Astrocyte (in vitro differentiated cells and primary cell): ENCODE data around the gene DUS1L. TPM values are rescaled to one million over a fixed set of nuclear protein-coding genes. Genes with fewer than 3 reads are reported as not detected.

ENCODE experiments used
- DNase-seq: peaks from one replicate; pipeline ENCODE4 v3.0.0-alpha.2; 2010; ENCODE audit warnings: low read depth
- FAIRE-seq: peaks from 2 replicates; lab custom pipeline; 2011; peaks lifted over from hg19 to GRCh38; lab: Jason Lieb, UNC
- H2AFZ ChIP-seq: 2 replicates; pipeline ENCODE4 v1.6.0; 2012; ENCODE audit warnings: low read depth, low read length, inconsistent platforms
- H3K27ac ChIP-seq: 2 replicates; pipeline ENCODE4 v1.5.1; 2011; ENCODE audit warnings: low read depth, low read length, inconsistent platforms
- H3K27me3 ChIP-seq: 2 replicates; pipeline ENCODE4 v1.6.0; 2011; ENCODE audit warnings: low read length, inconsistent platforms; ENCODE audit not compliant: insufficient read depth
- H3K36me3 ChIP-seq: 2 replicates; pipeline ENCODE4 v1.5.1; 2011; ENCODE audit warnings: low read length, inconsistent platforms; ENCODE audit not compliant: insufficient read depth
- H3K4me1 ChIP-seq: 2 replicates; pipeline ENCODE4 v1.5.1; 2011; ENCODE audit warnings: low read length, inconsistent platforms; ENCODE audit not compliant: insufficient read depth
- H3K4me2 ChIP-seq: 2 replicates; pipeline ENCODE4 v1.6.0; 2012; ENCODE audit warnings: low read length, inconsistent platforms
- H3K4me3 ChIP-seq: 2 replicates; pipeline ENCODE4 v1.5.1; 2011; ENCODE audit warnings: low read depth, mild to moderate bottlenecking, low read length, inconsistent platforms; ENCODE audit not compliant: insufficient read depth
- H3K79me2 ChIP-seq: 2 replicates; pipeline ENCODE4 v1.6.0; 2012; ENCODE audit warnings: mild to moderate bottlenecking, low read length, inconsistent platforms; ENCODE audit not compliant: insufficient read depth
- H3K9ac ChIP-seq: 2 replicates; pipeline ENCODE4 v1.6.0; 2012; ENCODE audit warnings: mild to moderate bottlenecking, low read length, inconsistent platforms
- H3K9me3 ChIP-seq: 2 replicates; pipeline ENCODE4 v1.5.1; 2012; ENCODE audit warnings: low read depth, mild to moderate bottlenecking, low read length, inconsistent platforms; ENCODE audit not compliant: insufficient read depth
- H4K20me1 ChIP-seq: 2 replicates; pipeline ENCODE4 v1.6.0; 2012; ENCODE audit warnings: low read length, inconsistent platforms; ENCODE audit not compliant: insufficient read depth
- H3K27ac Mint-ChIP-seq: one replicate; pipeline ENCODE4 v1.8.0; 2021; ENCODE audit warnings: mild to moderate bottlenecking, mixed read lengths; ENCODE audit not compliant: unreplicated experiment
- H3K27me3 Mint-ChIP-seq: one replicate; pipeline ENCODE4 v1.8.0; 2021; ENCODE audit warnings: low read depth, mixed read lengths; ENCODE audit not compliant: unreplicated experiment
- H3K36me3 Mint-ChIP-seq: one replicate; pipeline ENCODE4 v1.8.0; 2021; ENCODE audit warnings: low read depth, mixed read lengths; ENCODE audit not compliant: unreplicated experiment
- H3K4me1 Mint-ChIP-seq: one replicate; pipeline ENCODE4 v1.8.0; 2021; ENCODE audit warnings: low read depth, mixed read lengths; ENCODE audit not compliant: unreplicated experiment
- H3K4me3 Mint-ChIP-seq: one replicate; pipeline ENCODE4 v1.8.0; 2021; ENCODE audit warnings: mild to moderate bottlenecking, moderate library complexity, mixed read lengths; ENCODE audit not compliant: unreplicated experiment
- H3K9me3 Mint-ChIP-seq: one replicate; pipeline ENCODE4 v1.8.0; 2021; ENCODE audit warnings: mild to moderate bottlenecking, mixed read lengths; ENCODE audit not compliant: unreplicated experiment
- EZH2 ChIP-seq: IDR thresholded peaks from 2 replicates; pipeline ENCODE4 v1.6.1; 2012; ENCODE audit warnings: mild to moderate bottlenecking, low read length, inconsistent platforms; ENCODE audit not compliant: insufficient read depth
- total RNA-seq: library from RNA; stranded (reverse); gene quantifications from 2 replicates; pipeline ENCODE4 v1.2.1, GENCODE V29; 2021
- TF ChIP-seq, protein P1 (sequence below): IDR thresholded peaks from 2 replicates; pipeline ENCODE4 v1.5.1; 2011; ENCODE audit warnings: low read depth, mild to moderate bottlenecking, inconsistent platforms, low read length, moderate library complexity; ENCODE audit not compliant: insufficient read depth

Gene DUS1L
- total RNA-seq, 1 donor from 2014 or later, result 55.1 TPM

DNA sequence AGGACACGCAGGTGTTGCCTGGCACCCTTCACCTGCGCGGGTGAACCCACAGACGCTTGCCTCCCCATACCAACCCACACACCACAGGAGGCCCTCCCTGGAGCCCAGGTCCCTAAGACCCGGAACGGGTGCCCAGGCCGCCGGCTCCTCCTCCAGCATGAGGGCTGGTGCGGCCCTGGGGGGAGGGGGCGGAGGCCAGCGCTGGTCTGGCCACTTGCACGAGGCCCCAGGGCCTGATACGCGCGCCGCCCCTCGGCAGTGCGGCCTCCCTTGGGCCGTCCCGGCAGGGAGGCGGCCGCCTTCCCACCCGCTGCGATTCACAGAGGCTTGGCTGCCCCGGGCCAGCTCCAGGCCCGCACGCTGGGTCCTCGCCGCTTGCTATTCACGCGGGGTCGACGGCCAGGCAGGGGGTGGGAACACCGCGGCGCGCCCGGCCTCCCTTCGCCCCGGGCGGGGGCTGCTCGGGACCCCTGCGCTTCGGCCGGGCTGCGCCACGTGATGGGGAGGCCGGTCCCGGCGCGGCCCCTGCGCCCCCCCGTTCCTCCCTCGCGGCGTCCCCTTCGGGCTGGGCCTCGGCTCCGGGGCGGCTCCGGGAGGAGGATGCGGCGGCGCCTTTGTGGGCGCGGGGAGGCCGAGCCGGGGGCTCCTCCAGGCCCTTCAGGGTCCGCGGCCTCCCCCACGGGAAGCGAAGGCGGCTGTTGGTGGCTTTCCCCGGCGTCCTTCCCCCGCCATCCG lies 31.7 kb upstream of the DUS1L start:
- H3K9me3 ChIP-seq, result no peaks in the 10 kb centered on the region
- H3K4me2 ChIP-seq, result peak overlapping the region; percentile 99
- peaks cover 38% of the 10 kb centered on the region for H4K20me1 ChIP-seq
- H3K4me3 ChIP-seq, result peak overlapping the region; percentile 70
- Mint-ChIP-seq H3K4me3 (peak overlapping the region; percentile 77), H3K9me3 (no peaks in the 10 kb centered on the region), H3K36me3 (no peaks in the 10 kb centered on the region), H3K27ac (no peak overlapping the region), H3K27me3 (no peaks in the 10 kb centered on the region), H3K4me1 (peaks cover 6% of the 10 kb centered on the region)
- peaks cover 4% of the 10 kb centered on the region for H3K36me3 ChIP-seq
- FAIRE-seq, result no peak
- peaks cover 49% of the 10 kb centered on the region for H3K79me2 ChIP-seq
- H2AFZ ChIP-seq, result no peak overlapping the region
- no peak for TF ChIP-seq EZH2
- TF ChIP-seq, protein P1, sequence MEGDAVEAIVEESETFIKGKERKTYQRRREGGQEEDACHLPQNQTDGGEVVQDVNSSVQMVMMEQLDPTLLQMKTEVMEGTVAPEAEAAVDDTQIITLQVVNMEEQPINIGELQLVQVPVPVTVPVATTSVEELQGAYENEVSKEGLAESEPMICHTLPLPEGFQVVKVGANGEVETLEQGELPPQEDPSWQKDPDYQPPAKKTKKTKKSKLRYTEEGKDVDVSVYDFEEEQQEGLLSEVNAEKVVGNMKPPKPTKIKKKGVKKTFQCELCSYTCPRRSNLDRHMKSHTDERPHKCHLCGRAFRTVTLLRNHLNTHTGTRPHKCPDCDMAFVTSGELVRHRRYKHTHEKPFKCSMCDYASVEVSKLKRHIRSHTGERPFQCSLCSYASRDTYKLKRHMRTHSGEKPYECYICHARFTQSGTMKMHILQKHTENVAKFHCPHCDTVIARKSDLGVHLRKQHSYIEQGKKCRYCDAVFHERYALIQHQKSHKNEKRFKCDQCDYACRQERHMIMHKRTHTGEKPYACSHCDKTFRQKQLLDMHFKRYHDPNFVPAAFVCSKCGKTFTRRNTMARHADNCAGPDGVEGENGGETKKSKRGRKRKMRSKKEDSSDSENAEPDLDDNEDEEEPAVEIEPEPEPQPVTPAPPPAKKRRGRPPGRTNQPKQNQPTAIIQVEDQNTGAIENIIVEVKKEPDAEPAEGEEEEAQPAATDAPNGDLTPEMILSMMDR, result no peak
- peaks cover 28% of the 10 kb centered on the region for H3K4me1 ChIP-seq
- H3K9ac ChIP-seq, result peak overlapping the region; percentile 88
- no peaks in the 10 kb centered on the region for H3K27me3 ChIP-seq
- peak overlapping the region; percentile 68 for H3K27ac ChIP-seq
- peak; percentile 30 for DNase-seq

DNA sequence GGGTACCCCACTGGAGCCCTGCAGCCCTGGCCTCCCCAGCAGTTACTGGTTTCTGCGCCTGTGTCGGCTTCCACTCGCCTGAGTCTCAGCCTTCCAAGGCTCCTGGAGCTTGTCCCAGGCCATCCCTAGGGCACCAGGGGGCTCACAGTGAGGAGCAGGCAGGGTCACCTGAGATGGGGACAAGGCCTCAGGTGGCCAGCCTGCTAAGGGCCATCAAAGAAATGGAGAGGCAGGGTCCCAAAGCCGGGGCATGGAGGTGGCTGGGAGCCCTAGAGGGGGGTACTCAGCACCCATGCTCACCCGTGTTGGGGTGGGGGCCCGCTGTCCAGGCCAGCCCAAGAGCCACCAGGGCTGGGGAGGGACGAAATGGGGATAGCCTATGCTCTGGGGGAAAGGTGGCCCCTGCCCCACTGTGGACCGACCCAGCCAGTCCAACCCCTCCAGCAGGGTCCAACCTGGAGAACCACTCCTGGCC lies 31.1 kb upstream of the DUS1L start:
- no peak for TF ChIP-seq EZH2
- TF ChIP-seq, protein P1, result no peak
- Histone ChIP-seq H2AFZ (no peak overlapping the region), H3K9me3 (no peaks in the 10 kb centered on the region), H3K4me2 (peak overlapping the region; percentile 99), H3K9ac (peak overlapping the region; percentile 88), H3K4me3 (peak overlapping the region; percentile 70), H3K27ac (peak overlapping the region; percentile 68), H3K79me2 (peaks cover 52% of the 10 kb centered on the region), H4K20me1 (peaks cover 43% of the 10 kb centered on the region), H3K27me3 (no peaks in the 10 kb centered on the region), H3K36me3 (peaks cover 4% of the 10 kb centered on the region), H3K4me1 (peaks cover 28% of the 10 kb centered on the region)
- H3K27me3 Mint-ChIP-seq, result no peaks in the 10 kb centered on the region
- H3K4me1 Mint-ChIP-seq, result peaks cover 6% of the 10 kb centered on the region
- no peaks in the 10 kb centered on the region for H3K36me3 Mint-ChIP-seq
- peak overlapping the region; percentile 77 for H3K4me3 Mint-ChIP-seq
- no peak for DNase-seq
- H3K27ac Mint-ChIP-seq, result no peak overlapping the region
- no peak for FAIRE-seq
- H3K9me3 Mint-ChIP-seq, result no peaks in the 10 kb centered on the region
